ENCODE results near the gene COPS4. TPM values are rescaled to one million over a fixed set of nuclear protein-coding genes. Genes with fewer than 3 reads are reported as not detected.

Gene COPS4
- total and polyA plus RNA-seq, 2 of the 8 experiments (the other 6 are each of a cell fraction or from before 2014, with no cell fraction given): 14.9 to 28.3 TPM

DNA sequence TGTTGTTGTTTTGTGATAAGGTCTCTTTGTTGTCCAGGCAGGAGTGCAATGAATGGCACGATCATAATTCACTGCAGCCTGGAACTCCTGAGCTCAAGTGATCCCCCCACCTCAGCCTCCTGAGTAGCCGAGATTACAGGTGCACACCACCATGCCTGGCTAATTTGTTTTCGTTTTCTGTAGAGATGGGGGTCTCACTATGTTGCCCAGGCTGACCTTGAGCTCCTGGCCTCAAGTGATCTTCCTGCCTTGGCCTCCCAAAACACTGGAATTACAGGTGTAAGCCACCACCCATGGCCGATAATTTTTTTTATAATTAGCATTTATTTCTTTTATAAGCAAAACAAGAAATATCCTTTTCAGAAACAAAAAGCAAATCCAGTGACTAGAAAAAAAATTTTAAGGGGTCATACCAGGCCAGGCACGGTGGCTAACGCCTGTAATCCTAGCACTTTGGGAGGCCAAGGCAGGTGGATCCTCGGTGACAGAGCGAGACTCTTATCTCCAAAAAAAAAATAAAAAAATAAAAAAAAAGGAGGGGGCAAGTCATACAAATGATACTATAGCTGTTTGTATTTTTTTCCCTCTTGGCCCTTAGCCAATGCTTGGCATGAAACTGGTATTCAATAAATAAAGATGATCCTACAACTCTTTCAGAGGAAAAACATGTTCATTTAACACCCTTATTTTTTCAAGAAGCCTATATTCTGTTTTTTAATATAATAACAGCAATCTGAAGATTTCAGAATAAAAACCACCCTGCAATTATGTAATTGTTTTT is 76.2 kb downstream of the COPS4 start:
- Histone ChIP-seq H4K8ac (ENCODE audit: extremely low read depth, insufficient read depth, low read length) (no peak overlapping the region), H2BK120ac (replicated peaks; ENCODE audit: low read depth, low read length) (no peak overlapping the region), H3K4me2 (ENCODE audit: insufficient read depth in 1 of 2, low read depth in 2 of 2, low read length in 2 of 2) (peak overlapping the region in 1 of 2 experiments; percentile 55; a peak in 1 of 4 replicates), H3K23ac (ENCODE audit: insufficient read length) (no peak overlapping the region), H4K20me1 (replicated peaks in 1 of 2; ENCODE audit: control insufficient read depth in 1 of 2, insufficient read depth in 2 of 2, low read length in 2 of 2) (no peaks in the 10 kb centered on the region), H3K4ac (replicated peaks; ENCODE audit: insufficient read length, low read depth, low read length) (no peak overlapping the region), H3K23me2 (ENCODE audit: low read depth, low read length) (peaks cover 4% of the 10 kb centered on the region; the same call in 1 of the 2 replicates), H3K27me3 (replicated peaks in 1 of 4; ENCODE audit: control insufficient read depth in 3 of 4, extremely low read depth in 1 of 4, insufficient read depth in 3 of 4, low read length in 3 of 4) (peaks cover 0 to 10% (median 2%) of the 10 kb centered on the region in 4 experiments; a peak in 4 of 7 replicates), H3K4me1 (replicated peaks in 1 of 4; ENCODE audit: control insufficient read depth in 3 of 4, insufficient read depth in 4 of 4, low read length in 3 of 4) (peaks cover 0 to 13% (median 1%) of the 10 kb centered on the region in 4 experiments; a peak in 4 of 7 replicates), H2BK20ac (ENCODE audit: low read length) (no peak overlapping the region), H4K5ac (ENCODE audit: insufficient read length, low read depth, low read length) (no peak overlapping the region), H3K56ac (replicated peaks; ENCODE audit: insufficient read length, low read depth, low read length) (no peak overlapping the region), H3K18ac (ENCODE audit: extremely low read depth, low read length) (no peak overlapping the region), H2BK5ac (ENCODE audit: low read depth, low read length) (no peak overlapping the region), H2AK5ac (ENCODE audit: low read depth, low read length) (no peak overlapping the region), H3K36me3 (ENCODE audit: control insufficient read depth in 2 of 4, insufficient read depth in 4 of 4, low read length in 3 of 4) (no peaks in the 10 kb centered on the region), H3K27ac (ENCODE audit: low read depth, low read length) (no peak overlapping the region), H3K4me3 (ENCODE audit: extremely low read depth in 1 of 4, insufficient read depth in 2 of 4, low read depth in 3 of 4, low read length in 4 of 4) (peak overlapping the region in 1 of 4 experiments; percentile 88; a peak in 1 of 8 replicates), H3K9ac (replicated peaks in 1 of 4; ENCODE audit: extremely low read depth in 1 of 4, low read depth in 3 of 4, low read length in 3 of 4) (no peak overlapping the region), H3K14ac (ENCODE audit: insufficient read length) (no peak overlapping the region), H3K79me2 (ENCODE audit: control insufficient read depth in 1 of 2, insufficient read depth in 2 of 2, low read length in 2 of 2) (no peaks in the 10 kb centered on the region), H3K9me3 (ENCODE audit: insufficient read depth in 2 of 2, low read depth in 1 of 2, low read length in 1 of 2) (no peaks in the 10 kb centered on the region), H3K79me1 (ENCODE audit: low read depth, low read length) (no peaks in the 10 kb centered on the region), H2AFZ (ENCODE audit: low read length) (no peak overlapping the region), H4K91ac (replicated peaks; ENCODE audit: insufficient read length, low read length) (no peak overlapping the region), H2BK12ac (ENCODE audit: low read depth, low read length) (0 out of 2 replicates have a peak overlapping the region, but pooled peaks have one; percentile 6), H2BK15ac (ENCODE audit: low read length) (no peak overlapping the region; the same call in 1 of the 2 replicates)
- DNase-seq (ENCODE audit: low read depth in 1 of 2, low spot score in 2 of 2): no peak
- ChIA-PET POLR2A (ENCODE audit: partially characterized antibody) (interaction anchor here (1.1 to 1.6 kb wide), 3 partner anchors 13 to 140 kb away, joined by 3 to 6 read pairs (median 3); no protein-coding TSS in a partner anchor), CTCF (ENCODE audit: partially characterized antibody) (interaction anchor here (0.7 to 2.3 kb wide), 15 partner anchors 8 to 254 kb away, joined by 3 to 9 read pairs (median 4); no protein-coding TSS in a partner anchor)
- no peak for FAIRE-seq
- WGBS, 2 experiments (ENCODE audit: extremely low coverage in 1 of 2, insufficient coverage in 1 of 2, insufficient read length in 1 of 2, insufficient replicate concordance in 2 of 2, low coverage in 1 of 2, low lambda C conversion rate in 2 of 2, missing lambda C conversion rate in 1 of 2): 85% methylated on average over 8 of the region's 8 CpGs; no CpG with 5 or more reads in 1 of the 2 experiments
- TF ChIP-seq SP4 (IDR thresholded peaks at IDR 0.05; ENCODE audit: low read length) (no peak), ASH2L (IDR thresholded peaks at IDR 0.05; ENCODE audit: low read length) (no peak), CBX5 (IDR thresholded peaks at IDR 0.05; ENCODE audit: low read depth, low read length) (no peak)
